Muscle layer of duodenum (tissue), 2 donors: ENCODE data around the gene GJA3.

Source experiments
- H3K27ac ChIP-seq: one replicate; pipeline ENCODE4 v1.7.0; 2013; ENCODE audit warnings: mild to moderate bottlenecking, low read length
- H3K27me3 ChIP-seq: one replicate; pipeline ENCODE4 v1.7.0; 2013; ENCODE audit warnings: low read depth, mild to moderate bottlenecking, control low read depth, low read length
- H3K36me3 ChIP-seq, 2 donors: one replicate each; pipeline ENCODE4 v1.7.0; 2013; ENCODE audit warnings: low read length in 2 of 2, control low read depth in 1 of 2, mild to moderate bottlenecking in 1 of 2; ENCODE audit not compliant: insufficient read depth in 2 of 2, control insufficient read depth in 1 of 2
- H3K4me1 ChIP-seq, 2 donors: one replicate each; pipeline ENCODE4 v1.7.0; 2013; ENCODE audit warnings: low read length in 2 of 2, mild to moderate bottlenecking in 2 of 2, control low read depth in 1 of 2, moderate library complexity in 1 of 2; ENCODE audit not compliant: insufficient read depth in 2 of 2, control insufficient read depth in 1 of 2
- H3K4me3 ChIP-seq, 2 donors: one replicate each; pipeline ENCODE4 v1.7.0; 2013; ENCODE audit warnings: low read length in 2 of 2, low read depth in 1 of 2, mild to moderate bottlenecking in 1 of 2
- H3K9me3 ChIP-seq, 2 donors: one replicate each; pipeline ENCODE4 v1.7.0; 2013; ENCODE audit warnings: low read length in 2 of 2, control low read depth in 1 of 2, mild to moderate bottlenecking in 1 of 2; ENCODE audit not compliant: control insufficient read depth in 1 of 2
- donor health status: healthy.

Gene GJA3

DNA sequence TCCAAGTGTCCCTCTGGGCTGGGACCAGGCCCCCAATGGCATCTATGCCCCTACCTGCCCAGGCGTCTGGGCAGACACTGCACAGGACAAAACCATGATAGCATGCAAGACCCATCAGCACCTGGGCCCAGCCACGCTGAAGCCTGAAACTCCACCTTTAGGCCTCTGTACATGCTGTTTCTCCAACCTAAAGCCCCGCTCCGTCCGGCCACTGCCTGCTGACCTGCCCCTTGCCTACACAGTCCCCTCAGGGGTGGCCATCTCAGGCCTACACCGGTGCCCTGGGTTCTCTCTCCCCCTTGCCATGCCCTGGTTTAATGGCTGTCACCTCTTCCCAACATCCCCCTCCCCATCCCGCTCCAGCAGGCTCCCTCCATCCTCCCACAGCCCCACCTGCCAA is 15.3 kb downstream of the GJA3 start:
- no peak overlapping the region for H3K27ac ChIP-seq
- peaks cover 20% of the 10 kb centered on the region for H3K27me3 ChIP-seq
- H3K9me3 ChIP-seq, result no peaks in the 10 kb centered on the region
- H3K36me3 ChIP-seq, result no peaks in the 10 kb centered on the region
- peaks cover 0 to 12% of the 10 kb centered on the region in 2 donors for H3K4me1 ChIP-seq
- no peak overlapping the region for H3K4me3 ChIP-seq

DNA sequence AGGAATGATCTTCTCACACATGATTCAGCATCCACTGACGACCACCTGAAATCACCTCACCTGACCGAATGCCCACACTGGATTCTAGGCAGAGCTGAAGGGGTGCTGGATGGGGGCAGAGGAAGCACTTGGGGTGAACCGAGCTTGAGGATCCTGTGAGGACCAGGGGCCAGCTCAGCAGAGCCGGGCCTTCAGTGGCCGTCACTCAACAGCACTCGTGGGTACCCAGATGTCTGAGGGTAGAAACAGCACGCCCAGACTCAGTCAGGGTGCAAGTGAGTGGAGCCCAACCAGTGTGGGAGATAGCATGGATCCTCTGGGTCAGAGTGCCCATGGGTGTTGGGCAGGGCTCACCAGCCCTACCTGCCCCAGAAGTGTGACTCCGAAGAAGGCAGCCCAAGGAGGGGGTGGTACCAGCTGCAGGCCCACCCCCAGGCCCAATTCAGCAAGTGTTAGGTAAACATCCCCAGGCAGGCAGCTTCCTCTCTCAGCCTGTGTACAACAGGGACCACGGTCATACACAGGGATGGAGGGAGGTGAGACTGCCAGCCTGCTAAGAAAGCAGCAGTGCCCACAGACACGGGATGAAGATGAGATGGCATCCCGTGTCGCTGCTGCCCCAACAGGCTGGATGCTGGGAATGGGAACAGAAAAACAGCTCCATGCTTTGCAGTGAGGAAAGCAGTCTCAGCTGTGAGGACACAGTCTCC is 16.6 kb downstream of the GJA3 start:
- Histone ChIP-seq H3K27ac (no peak overlapping the region), H3K27me3 (peaks cover 30% of the 10 kb centered on the region), H3K9me3 (no peaks in the 10 kb centered on the region), H3K4me3 (no peak overlapping the region), H3K4me1 (peaks cover 0 to 12% of the 10 kb centered on the region in 2 donors), H3K36me3 (no peaks in the 10 kb centered on the region)

DNA sequence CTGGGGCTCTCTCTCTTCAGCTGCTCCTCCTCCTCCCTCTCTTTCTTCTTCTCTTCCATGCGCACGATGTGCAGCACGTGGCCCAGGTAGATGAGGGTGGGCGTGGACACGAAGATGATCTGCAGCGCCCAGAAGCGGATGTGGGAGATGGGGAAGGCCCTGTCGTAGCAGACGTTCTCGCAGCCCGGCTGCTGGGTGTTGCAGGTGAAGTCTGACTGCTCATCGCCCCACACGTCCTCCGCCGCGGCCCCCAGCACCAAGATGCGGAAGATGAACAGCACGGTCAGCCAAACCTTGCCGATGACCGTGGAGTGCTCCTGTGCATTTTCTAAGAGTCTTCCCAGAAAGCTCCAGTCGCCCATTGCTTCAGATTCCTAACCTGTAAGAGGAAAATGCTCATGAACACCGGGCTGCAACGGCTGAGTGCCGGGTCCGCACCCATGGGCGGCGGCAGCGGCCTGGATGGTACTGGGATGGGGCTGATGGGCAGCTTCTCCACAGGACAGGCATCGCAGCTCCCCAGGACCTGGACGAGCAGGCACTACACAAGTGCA is 17.8 kb downstream of the GJA3 start:
- Histone ChIP-seq H3K4me1 (peaks cover 0 to 12% of the 10 kb centered on the region in 2 donors), H3K9me3 (no peaks in the 10 kb centered on the region), H3K36me3 (no peaks in the 10 kb centered on the region), H3K4me3 (no peak overlapping the region), H3K27ac (no peak overlapping the region), H3K27me3 (peaks cover 32% of the 10 kb centered on the region)

DNA sequence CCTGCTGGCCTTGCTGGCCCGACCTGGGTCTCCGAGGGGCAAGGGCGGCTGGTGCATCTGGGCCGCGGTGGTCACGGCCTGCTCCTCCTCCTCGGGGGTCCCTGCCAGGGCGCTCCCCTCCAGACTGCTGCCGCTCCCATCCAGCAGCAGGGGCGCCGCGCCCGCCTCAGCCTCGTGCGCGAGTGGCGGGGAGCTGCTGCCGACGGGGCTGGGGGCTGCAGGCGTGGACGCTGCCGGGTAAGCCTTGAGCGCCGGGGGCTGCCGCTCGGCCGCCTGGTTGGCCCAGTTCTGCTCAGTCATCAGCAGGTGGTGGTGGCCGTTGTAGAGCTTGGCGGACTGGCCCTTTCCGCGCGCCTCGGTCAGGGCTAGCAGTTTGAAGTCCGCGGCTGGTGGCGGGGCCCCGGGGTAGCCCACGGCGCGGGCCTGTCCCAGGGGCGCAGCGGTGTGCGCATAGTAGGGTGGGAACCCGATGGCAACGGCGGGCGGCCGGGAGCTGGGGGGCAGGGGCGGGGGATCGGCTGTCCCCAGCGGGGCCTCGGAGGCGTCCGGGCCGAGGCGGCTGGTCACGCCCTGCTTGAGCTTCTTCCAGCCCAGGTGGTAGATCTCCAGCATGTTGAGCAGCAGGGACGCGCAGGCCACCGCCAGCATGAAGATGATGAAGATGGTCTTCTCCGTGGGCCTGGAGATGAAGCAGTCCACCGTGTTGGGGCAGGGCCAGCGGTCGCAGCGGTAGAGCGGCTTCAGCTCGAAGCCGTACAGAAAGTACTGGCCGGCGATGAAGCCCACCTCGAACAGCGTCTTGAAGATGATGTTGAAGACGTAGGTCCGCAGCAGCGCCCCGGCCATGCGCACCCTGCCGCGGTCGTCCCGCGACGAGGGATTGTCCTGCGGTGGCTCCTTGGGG is 18.6 kb downstream of the GJA3 start:
- H3K36me3 ChIP-seq, result no peaks in the 10 kb centered on the region
- H3K27me3 ChIP-seq, result peaks cover 32% of the 10 kb centered on the region
- no peaks in the 10 kb centered on the region for H3K9me3 ChIP-seq
- peaks cover 0 to 12% of the 10 kb centered on the region in 2 donors for H3K4me1 ChIP-seq
- no peak overlapping the region for H3K27ac ChIP-seq
- H3K4me3 ChIP-seq, result peak overlapping the region in 1 of 2 donors; percentile 30

DNA sequence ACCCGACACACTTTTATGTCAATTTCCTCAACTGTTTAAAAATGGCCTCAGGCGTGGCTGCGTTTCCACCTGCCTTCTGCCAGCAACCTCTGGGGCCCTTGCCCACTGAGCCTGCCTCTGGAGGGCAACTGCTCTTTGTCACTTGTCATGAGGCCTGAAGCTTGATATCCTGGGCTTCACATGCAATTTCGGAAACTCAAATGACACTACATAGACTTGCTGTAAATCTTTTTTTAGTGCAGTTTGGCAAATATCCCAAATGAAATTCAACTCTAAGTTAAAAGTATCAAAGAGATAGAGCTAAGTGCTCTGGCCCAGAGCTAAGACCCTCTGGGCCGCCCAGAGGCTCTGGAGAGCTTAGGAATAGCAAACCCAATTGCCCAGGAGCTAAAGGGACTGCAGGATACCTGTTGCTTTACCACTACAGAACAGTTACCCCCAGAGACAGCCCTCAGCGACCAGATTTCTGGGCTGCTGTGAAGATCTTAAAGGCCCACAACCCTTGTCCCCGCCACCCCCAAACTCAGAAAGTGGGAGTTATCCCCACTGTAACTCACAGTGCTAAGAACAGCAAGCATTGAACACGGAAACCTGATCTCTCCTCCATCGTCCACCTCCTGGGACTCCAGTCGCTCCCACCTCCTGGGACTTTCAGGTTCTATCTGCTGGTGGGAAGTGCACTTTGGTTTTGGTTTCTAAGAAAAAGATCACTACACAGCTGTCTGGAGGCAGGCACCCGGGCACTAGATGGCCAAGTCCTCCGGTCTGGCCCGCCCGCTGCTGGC is 19.4 kb downstream of the GJA3 start:
- Histone ChIP-seq H3K9me3 (no peaks in the 10 kb centered on the region), H3K4me3 (peak overlapping the region in 1 of 2 donors; percentile 30), H3K27ac (no peak overlapping the region), H3K27me3 (peaks cover 32% of the 10 kb centered on the region), H3K4me1 (peaks cover 0 to 19% of the 10 kb centered on the region in 2 donors), H3K36me3 (no peaks in the 10 kb centered on the region)

DNA sequence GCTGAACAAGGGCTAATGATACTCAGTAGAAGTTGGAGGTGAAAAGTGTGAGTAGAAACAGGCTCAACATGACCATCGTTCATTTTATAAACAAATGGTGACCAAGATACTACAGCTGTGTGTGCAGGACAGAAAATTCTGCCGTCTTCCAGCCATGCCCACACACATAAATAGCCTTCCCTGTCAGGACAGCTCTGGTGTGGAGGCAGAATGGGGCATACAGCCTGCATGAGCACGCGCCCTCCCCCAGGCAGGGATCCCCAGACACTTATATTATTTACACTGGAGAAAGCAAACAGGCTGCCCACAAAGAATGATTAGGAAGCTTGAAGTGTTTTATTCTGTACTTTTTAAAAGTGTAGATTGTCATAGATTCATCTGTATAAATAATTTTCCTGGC is 20.4 kb downstream of the GJA3 start:
- Histone ChIP-seq H3K4me1 (peaks cover 0 to 19% of the 10 kb centered on the region in 2 donors), H3K36me3 (no peaks in the 10 kb centered on the region), H3K27me3 (peaks cover 32% of the 10 kb centered on the region), H3K9me3 (no peaks in the 10 kb centered on the region), H3K4me3 (no peak overlapping the region), H3K27ac (no peak overlapping the region)

DNA sequence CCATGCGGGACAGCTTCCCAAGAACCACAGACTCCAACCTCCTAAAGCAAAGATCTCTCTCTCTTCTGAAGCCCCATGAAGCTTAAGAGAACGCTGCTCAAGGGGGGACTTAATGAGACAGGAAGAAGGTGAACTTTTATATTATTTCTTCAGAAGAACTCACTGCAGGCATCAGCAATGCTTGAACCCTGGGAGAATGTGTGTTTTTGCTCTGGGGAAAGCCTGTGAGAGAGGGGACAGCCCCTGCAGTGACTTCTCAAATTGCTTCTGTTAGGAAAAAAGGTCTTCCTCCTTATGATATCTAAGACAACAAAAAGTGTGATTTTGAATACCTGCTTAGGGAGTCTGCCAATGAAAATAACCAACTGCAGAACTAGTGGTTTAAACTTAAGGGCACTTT is 23.0 kb downstream of the GJA3 start:
- Histone ChIP-seq H3K36me3 (no peaks in the 10 kb centered on the region), H3K27ac (no peak overlapping the region), H3K27me3 (peaks cover 34% of the 10 kb centered on the region), H3K4me1 (peaks cover 0 to 19% of the 10 kb centered on the region in 2 donors), H3K4me3 (no peak overlapping the region), H3K9me3 (no peaks in the 10 kb centered on the region)

DNA sequence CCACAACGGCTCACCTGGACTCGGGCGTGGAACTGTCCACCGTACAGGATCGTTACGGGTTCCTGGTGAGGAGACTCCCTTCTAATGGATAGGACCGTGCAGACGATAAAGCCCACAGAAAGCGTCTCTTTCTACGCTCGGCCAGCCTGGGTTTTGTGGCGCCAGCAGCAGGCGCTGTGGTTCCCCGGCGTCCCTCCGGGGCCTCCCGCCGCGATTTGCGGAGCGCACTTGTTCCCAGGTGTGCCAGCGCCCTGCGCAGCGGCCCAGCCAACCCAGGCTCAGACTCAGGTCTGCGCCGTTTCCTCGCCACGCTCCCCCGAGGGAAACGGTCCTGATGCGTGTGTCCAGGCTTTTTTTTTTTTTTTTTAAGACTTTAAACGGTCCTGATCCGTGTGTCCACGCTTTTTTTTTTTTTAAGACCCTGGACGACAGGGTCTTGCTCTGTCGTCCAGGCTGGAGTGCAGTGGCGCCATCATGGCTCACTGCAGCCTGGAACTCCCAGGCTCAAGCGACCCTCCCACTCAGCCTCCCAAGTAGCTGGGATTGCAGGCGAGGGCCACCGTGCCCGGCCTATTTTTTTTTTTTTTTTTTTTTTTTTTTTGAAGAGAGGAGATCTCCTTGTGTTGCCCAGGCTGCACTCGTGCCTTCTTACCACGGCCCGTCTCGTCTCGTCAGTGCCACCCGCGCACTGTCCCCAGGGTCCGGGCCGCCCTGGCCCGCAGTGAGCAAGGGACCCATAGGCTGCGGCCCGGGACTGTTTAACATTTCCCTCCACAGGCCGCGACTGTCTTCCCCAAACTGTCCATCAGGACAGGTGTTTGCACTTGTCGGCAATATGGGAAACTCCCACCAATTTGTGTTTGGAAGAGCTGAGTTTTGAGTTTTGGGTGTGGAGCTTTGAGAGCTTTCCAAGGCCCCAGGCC is 23.8 kb downstream of the GJA3 start:
- Histone ChIP-seq H3K27me3 (peaks cover 28% of the 10 kb centered on the region), H3K36me3 (no peaks in the 10 kb centered on the region), H3K4me3 (no peak overlapping the region)

DNA sequence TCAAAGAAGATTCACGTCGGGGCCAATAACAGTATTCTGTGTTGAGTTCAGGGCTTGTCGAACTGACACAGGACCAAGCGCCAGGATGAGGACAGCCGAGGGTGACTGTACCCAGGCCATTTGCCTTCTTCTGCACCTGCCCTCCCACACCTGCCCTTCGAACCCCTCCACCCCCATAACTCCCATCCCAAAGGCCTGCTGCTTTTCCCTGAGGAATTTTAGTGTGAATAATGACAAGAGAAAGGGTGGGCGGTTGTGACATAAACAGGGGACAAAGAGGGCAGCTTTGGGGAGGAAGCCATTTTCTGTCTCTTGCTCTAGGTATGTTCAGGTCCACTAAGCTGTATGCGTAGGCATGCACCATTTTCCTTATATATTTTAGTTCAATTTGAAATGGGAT is 26.1 kb downstream of the GJA3 start:
- Histone ChIP-seq H3K4me3 (no peak overlapping the region), H3K27me3 (peaks cover 15% of the 10 kb centered on the region)

More for the DNA sequence above, 23.8 kb downstream of the GJA3 start:
- Histone ChIP-seq H3K4me1 (peaks cover 0 to 11% of the 10 kb centered on the region in 2 donors), H3K9me3 (no peaks in the 10 kb centered on the region), H3K27ac (no peak overlapping the region)

DNA sequence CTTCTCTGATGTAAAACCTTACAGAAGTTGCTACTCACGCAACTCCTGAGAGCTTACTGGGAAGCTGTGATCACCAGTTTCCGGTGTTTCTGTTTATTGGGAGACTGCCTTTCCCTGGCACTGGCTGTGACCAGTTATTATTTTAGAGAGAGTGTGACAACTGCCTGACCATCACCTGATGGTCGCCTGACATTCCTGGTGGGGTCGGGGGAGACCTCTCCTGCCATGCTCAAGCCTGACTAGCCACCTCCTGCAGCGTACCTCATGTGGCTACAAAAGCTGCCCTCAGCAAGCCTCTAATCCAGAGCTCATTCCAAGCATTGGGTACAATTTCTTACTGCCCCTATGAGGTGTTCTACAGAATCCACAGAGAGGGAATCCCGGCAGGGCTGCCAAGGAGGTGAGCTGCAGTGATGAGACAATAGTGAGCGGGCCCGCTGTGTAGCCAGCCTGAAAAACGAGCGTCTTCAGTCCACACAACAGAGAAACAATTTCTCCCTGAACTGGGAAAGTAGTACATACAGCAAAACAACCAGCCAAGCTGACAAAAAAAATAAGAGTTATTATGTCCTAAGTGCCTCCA is 28.7 kb downstream of the GJA3 start:
- H3K4me1 ChIP-seq, result peaks cover 0 to 21% of the 10 kb centered on the region in 2 donors
- no peaks in the 10 kb centered on the region for H3K36me3 ChIP-seq
- no peak overlapping the region for H3K27ac ChIP-seq
- H3K27me3 ChIP-seq, result peaks cover 17% of the 10 kb centered on the region
- no peaks in the 10 kb centered on the region for H3K9me3 ChIP-seq
- H3K4me3 ChIP-seq, result no peak overlapping the region

More for the DNA sequence above, 26.1 kb downstream of the GJA3 start:
- no peak overlapping the region for H3K27ac ChIP-seq
- no peaks in the 10 kb centered on the region for H3K9me3 ChIP-seq
- no peaks in the 10 kb centered on the region for H3K36me3 ChIP-seq
- peaks cover 0 to 7% of the 10 kb centered on the region in 2 donors for H3K4me1 ChIP-seq
